Activated CD8-positive, alpha-beta memory T cell treated with anti-CD3 and anti-CD28 coated beads for 36 hours (primary cell): ENCODE data around the gene KRTAP4-2. TPM values are rescaled to one million over a fixed set of nuclear protein-coding genes. Genes with fewer than 3 reads are reported as not detected.
"Not testable (repeated sequence)": the region's sequence is repeated elsewhere in the genome, so short reads cannot be mapped to it uniquely, and the experiment has no call there.

Experiments
- CTCF ChIA-PET: fragments of 350-600 bp; sonication (Branson Sonifier 250); formaldehyde crosslinking; loops from one replicate; lab custom pipeline; 2021; ENCODE audit warnings: antibody characterized with exemption; lab: Charles Lee
- POLR2A ChIA-PET: fragments of 350-600 bp; sonication (Branson Sonifier 250); formaldehyde crosslinking; loops from one replicate; lab custom pipeline; 2021; ENCODE audit warnings: antibody characterized with exemption; lab: Charles Lee
- total RNA-seq, 2 experiments: library from RNA; stranded (reverse); gene quantifications; one replicate each; pipeline ENCODE4 v1.2.3, GENCODE V29; 2021

The KRTAP4-2 gene
- total RNA-seq, 2 experiments from 2014 or later: not detected

GRCh38 chr17:41168121-41168520, 9.9 kb downstream of the KRTAP4-2 start, which contains the start of gene KRTAP4-3:
TSS of gene KRTAP4-3 (minus strand) at chr17:41168221. CDS start at chr17:41168172, 49 bp downstream.
- ChIA-PET CTCF (no interaction called here), POLR2A (no interaction called here)

GRCh38 chr17:41167561-41167960, 10.5 kb downstream of the KRTAP4-2 start:
- ChIA-PET CTCF (no interaction called here), POLR2A (no interaction called here)

GRCh38 chr17:41163828-41164227, 14.2 kb downstream of the KRTAP4-2 start:
- CTCF ChIA-PET: no interaction called here

GRCh38 chr17:41160648-41161047, 17.4 kb downstream of the KRTAP4-2 start, which contains the start of gene KRTAP4-4:
TSS of gene KRTAP4-4 (minus strand) at chr17:41160748. CDS start at chr17:41160691, 57 bp downstream.
- POLR2A ChIA-PET: no interaction called here

More at GRCh38 chr17:41163828-41164227, 14.2 kb downstream of the KRTAP4-2 start:
- POLR2A ChIA-PET: no interaction called here

GRCh38 chr17:41160190-41160589, 17.8 kb downstream of the KRTAP4-2 start:
- POLR2A ChIA-PET: not testable (repeated sequence)
- CTCF ChIA-PET: interaction anchor here (0.6 kb wide), 1 partner anchor 954 kb away, joined by 4 read pairs; no protein-coding TSS in a partner anchor

More at GRCh38 chr17:41160648-41161047, 17.4 kb downstream of the KRTAP4-2 start, which contains the start of gene KRTAP4-4:
- CTCF ChIA-PET: no interaction called here

GRCh38 chr17:41153856-41154255, 24.2 kb downstream of the KRTAP4-2 start:
- ChIA-PET CTCF (no interaction called here), POLR2A (no interaction called here)

GRCh38 chr17:41151525-41151924, 26.5 kb downstream of the KRTAP4-2 start:
- ChIA-PET CTCF (no interaction called here), POLR2A (no interaction called here)

GRCh38 chr17:41150026-41150425, 28.0 kb downstream of the KRTAP4-2 start:
- POLR2A ChIA-PET: no interaction called here
- CTCF ChIA-PET: no interaction called here

- POLR2A ChIA-PET: no interaction called here
- CTCF ChIA-PET: no interaction called here
Observed at GRCh38 chr17:41149652-41149985, 28.4 kb downstream of the KRTAP4-2 start, which contains the start of gene KRTAP4-5. TSS of gene KRTAP4-5 (minus strand) at chr17:41149825. CDS start at chr17:41149767, 58 bp downstream.

- CTCF ChIA-PET, POLR2A ChIA-PET: not testable (repeated sequence)
Observed at GRCh38 chr17:41148971-41149651, 28.9 kb downstream of the KRTAP4-2 start.

- POLR2A ChIA-PET: no interaction called here
- CTCF ChIA-PET: no interaction called here
Observed at GRCh38 chr17:41147531-41148204, 30.4 kb downstream of the KRTAP4-2 start.

- ChIA-PET POLR2A (no interaction called here), CTCF (no interaction called here)
Observed at GRCh38 chr17:41145261-41145660, 32.8 kb downstream of the KRTAP4-2 start.

GRCh38 chr17:41144846-41145245, 33.2 kb downstream of the KRTAP4-2 start:
- POLR2A ChIA-PET: no interaction called here
- CTCF ChIA-PET: no interaction called here

- CTCF ChIA-PET: no interaction called here
- POLR2A ChIA-PET: no interaction called here
Observed at GRCh38 chr17:41141361-41141760, 36.7 kb downstream of the KRTAP4-2 start.

- CTCF ChIA-PET: no interaction called here
Observed at GRCh38 chr17:41140360-41141131, 37.5 kb downstream of the KRTAP4-2 start, which contains the start of gene KRTAP4-6. TSS of gene KRTAP4-6 (minus strand) at chr17:41140544. CDS start at chr17:41140487, 57 bp downstream.

GRCh38 chr17:41139865-41140264, 38.2 kb downstream of the KRTAP4-2 start:
- POLR2A ChIA-PET, CTCF ChIA-PET: not testable (repeated sequence)

More at GRCh38 chr17:41140360-41141131, 37.5 kb downstream of the KRTAP4-2 start, which contains the start of gene KRTAP4-6:
- POLR2A ChIA-PET: no interaction called here

GRCh38 chr17:41133880-41134735, 43.9 kb downstream of the KRTAP4-2 start:
- POLR2A ChIA-PET: no interaction called here
- CTCF ChIA-PET: no interaction called here

GRCh38 chr17:41131979-41132378, 46.0 kb downstream of the KRTAP4-2 start:
- ChIA-PET POLR2A (no interaction called here), CTCF (no interaction called here)
